IMR-90 (cell line): ENCODE data around the gene RAG1. TPM values are rescaled to one million over a fixed set of nuclear protein-coding genes. Genes with fewer than 3 reads are reported as not detected.

Source experiments
- ATAC-seq: fragments of 200-7000 bp; cut with Tn5 transposase; 2 replicates; pipeline ENCODE4 v1.9.1; 2020; ENCODE audit warnings: low read depth, mild to moderate bottlenecking, moderate library complexity
- BruUV-seq: library from RNA; stranded (reverse); fragments of 400-500 nt; replicated peaks from 2 replicates; lab custom pipeline; 2021; lab: Mats Ljungman, UMichigan
- CTCF ChIA-PET: fragments of 300-600 bp; formaldehyde crosslinking; extraction: SDS; loops from one replicate; lab custom pipeline; 2021; ENCODE audit warnings: antibody characterized with exemption; lab: Yijun Ruan, JAX
- POLR2A ChIA-PET: fragments of 300-600 bp; sonication (Branson Sonifier 250); formaldehyde crosslinking; loops from one replicate; lab custom pipeline; 2022; ENCODE audit warnings: antibody characterized with exemption; ENCODE audit not compliant: unreplicated experiment; lab: Charles Lee
- DNase-seq: peaks from one replicate; pipeline ENCODE4 v3.0.0; 2013
- H2AFZ ChIP-seq: replicated peaks from 2 replicates; pipeline ENCODE3; 2013; ENCODE audit warnings: low read length, mild to moderate bottlenecking; ENCODE audit not compliant: poor library complexity
- H2AK5ac ChIP-seq: 2 replicates; pipeline ENCODE4 v1.6.1; 2013; ENCODE audit warnings: low read depth, low read length, inconsistent platforms
- H2AK9ac ChIP-seq: replicated peaks from 2 replicates; pipeline ENCODE3; 2013; ENCODE audit warnings: mild to moderate bottlenecking, low read depth, low read length, moderate library complexity; ENCODE audit not compliant: poor library complexity
- H2BK120ac ChIP-seq: 2 replicates; pipeline ENCODE4 v1.6.1; 2013; ENCODE audit warnings: low read depth, low read length, inconsistent platforms
- H2BK15ac ChIP-seq: 3 replicates; pipeline ENCODE4 v1.6.1; 2013; ENCODE audit warnings: low read depth, low read length, inconsistent platforms
- H2BK20ac ChIP-seq: 2 replicates; pipeline ENCODE4 v1.6.1; 2013; ENCODE audit warnings: low read depth, mild to moderate bottlenecking, inconsistent platforms, low read length, moderate library complexity
- H2BK5ac ChIP-seq: 2 replicates; pipeline ENCODE4 v1.6.1; 2013; ENCODE audit warnings: mild to moderate bottlenecking, low read depth, low read length, inconsistent platforms; ENCODE audit not compliant: poor library complexity, severe bottlenecking
- H3K14ac ChIP-seq: replicated peaks from 2 replicates; pipeline ENCODE4 v1.6.1; 2013; ENCODE audit warnings: low read depth, low read length, inconsistent platforms
- H3K18ac ChIP-seq: 2 replicates; pipeline ENCODE4 v1.6.1; 2013; ENCODE audit warnings: low read depth, low read length, control low read depth
- H3K23ac ChIP-seq: 2 replicates; pipeline ENCODE4 v1.6.1; 2013; ENCODE audit warnings: low read depth, low read length, inconsistent platforms
- H3K27ac ChIP-seq: 2 replicates; pipeline ENCODE4 v1.5.1; 2013; ENCODE audit warnings: mild to moderate bottlenecking, control low read depth, low read length; ENCODE audit not compliant: insufficient read depth
- H3K27me3 ChIP-seq: 2 replicates; pipeline ENCODE4 v1.6.1; 2013; ENCODE audit warnings: low read length; ENCODE audit not compliant: control insufficient read depth, insufficient read depth
- H3K36me3 ChIP-seq: 2 replicates; pipeline ENCODE4 v1.6.1; 2013; ENCODE audit warnings: low read length, mixed read lengths; ENCODE audit not compliant: control insufficient read depth, insufficient read depth
- H3K4ac ChIP-seq: 2 replicates; pipeline ENCODE4 v1.6.1; 2013; ENCODE audit warnings: low read depth, low read length, inconsistent platforms
- H3K4me1 ChIP-seq: 2 replicates; pipeline ENCODE4 v1.6.1; 2013; ENCODE audit warnings: low read length, mixed read lengths; ENCODE audit not compliant: control insufficient read depth, insufficient read depth
- H3K4me2 ChIP-seq: 2 replicates; pipeline ENCODE4 v1.6.1; 2013; ENCODE audit warnings: low read depth, mild to moderate bottlenecking, control low read depth, low read length, moderate library complexity
- H3K4me3 ChIP-seq: 2 replicates; pipeline ENCODE4 v1.5.1; 2013; ENCODE audit warnings: low read depth, mild to moderate bottlenecking, control low read depth, low read length, moderate library complexity; ENCODE audit not compliant: insufficient read depth
- H3K56ac ChIP-seq: 2 replicates; pipeline ENCODE4 v1.6.1; 2013; ENCODE audit warnings: low read length, inconsistent platforms; ENCODE audit not compliant: insufficient read depth; ENCODE audit errors: extremely low read depth
- H3K79me1 ChIP-seq, 2 experiments: 2 replicates each; pipeline ENCODE4 v1.6.1; 2013; ENCODE audit warnings: low read length in 2 of 2, inconsistent platforms in 1 of 2, low read depth in 1 of 2
- H3K9ac ChIP-seq: 2 replicates; pipeline ENCODE4 v1.6.1; 2013; ENCODE audit warnings: low read depth, low read length, control low read depth
- H3K9me1 ChIP-seq: 2 replicates; pipeline ENCODE4 v1.6.1; 2013; ENCODE audit warnings: low read length, inconsistent platforms; ENCODE audit not compliant: insufficient read depth
- H3K9me3 ChIP-seq: 2 replicates; pipeline ENCODE4 v1.6.1; 2013; ENCODE audit warnings: low read length; ENCODE audit not compliant: control insufficient read depth, insufficient read depth
- H4K20me1 ChIP-seq: 2 replicates; pipeline ENCODE4 v1.6.1; 2013; ENCODE audit warnings: low read length, inconsistent platforms; ENCODE audit not compliant: insufficient read depth
- H4K5ac ChIP-seq: 2 replicates; pipeline ENCODE4 v1.6.1; 2013; ENCODE audit warnings: mild to moderate bottlenecking, low read depth, low read length, control low read depth
- H4K8ac ChIP-seq, 2 experiments: 2 replicates each; pipeline ENCODE4 v1.6.1; 2013; ENCODE audit warnings: low read depth in 2 of 2, low read length in 2 of 2, control low read depth in 1 of 2, inconsistent platforms in 1 of 2
- H4K91ac ChIP-seq: 2 replicates; pipeline ENCODE4 v1.6.1; 2013; ENCODE audit warnings: low read depth, low read length, inconsistent platforms; ENCODE audit not compliant: insufficient read depth
- BHLHE40 ChIP-seq: fragments of 150-350 bp; IDR thresholded peaks from 2 replicates; pipeline ENCODE4 v1.6.1; 2016; ENCODE audit warnings: mild to moderate bottlenecking, low read depth, low read length
- CEBPB ChIP-seq: IDR thresholded peaks from 2 replicates; pipeline ENCODE4 v1.6.1; 2012; ENCODE audit warnings: low read depth, low read length, improper control_type of control experiment
- ELK1 ChIP-seq: fragments of 150-350 bp; IDR thresholded peaks from 2 replicates; pipeline ENCODE4 v1.6.1; 2016; ENCODE audit warnings: low read depth, mild to moderate bottlenecking, low read length, moderate library complexity, borderline replicate concordance
- FOS ChIP-seq: fragments of 150-350 bp; IDR thresholded peaks from 2 replicates; pipeline ENCODE4 v1.6.1; 2016; ENCODE audit warnings: low read depth, low read length
- MAFK ChIP-seq: IDR thresholded peaks from 2 replicates; pipeline ENCODE4 v1.6.1; 2012; ENCODE audit warnings: low read depth, low read length, improper control_type of control experiment
- MAZ ChIP-seq: IDR thresholded peaks from 2 replicates; pipeline ENCODE4 v1.6.1; 2012; ENCODE audit warnings: low read depth, mild to moderate bottlenecking, low read length, improper control_type of control experiment, moderate library complexity, borderline replicate concordance
- NFE2L2 ChIP-seq: fragments of 150-350 bp; IDR thresholded peaks from 2 replicates; pipeline ENCODE4 v1.6.1; 2016; ENCODE audit warnings: low read depth, mild to moderate bottlenecking, low read length
- POLR2A ChIP-seq: IDR thresholded peaks from 2 replicates; pipeline ENCODE4 v1.6.1; 2012; ENCODE audit warnings: mild to moderate bottlenecking, low read depth, low read length
- RAD21 ChIP-seq: IDR thresholded peaks from 2 replicates; pipeline ENCODE4 v1.6.1; 2012; ENCODE audit warnings: low read length, improper control_type of control experiment
- RFX5 ChIP-seq: IDR thresholded peaks from 2 replicates; pipeline ENCODE4 v1.8.0; 2012; ENCODE audit warnings: low read depth, mild to moderate bottlenecking, low read length, moderate library complexity
- USF2 ChIP-seq: fragments of 150-350 bp; IDR thresholded peaks from 2 replicates; pipeline ENCODE4 v1.6.1; 2017; ENCODE audit warnings: mild to moderate bottlenecking, antibody characterized with exemption, low read length, low read depth
- WGBS, 2 experiments: methylation state at CpG; one replicate each; pipeline versions ENCODE4 v1.1.5 to v1.1.7; 2013; ENCODE audit warnings: missing lambda C conversion rate in 2 of 2; ENCODE audit not compliant: insufficient read length in 1 of 2; ENCODE audit errors: extremely low coverage in 2 of 2; 5-methylcytosine and 5-hydroxymethylcytosine counted together
- dilution Hi-C: fragments of 300-500 bp; cut with HindIII; formaldehyde crosslinking; loops from one replicate; pipeline ENCODE4 v1.14.3; 2018; ENCODE audit warnings: low sequenced_read_pairs; ENCODE audit not compliant: unreplicated experiment
- in situ Hi-C: fragments of 300-500 bp; cut with MboI; formaldehyde crosslinking; loops from 3 replicates; pipeline ENCODE4 v1.14.3; 2019; ENCODE audit warnings: low sequenced_read_pairs, inconsistent platforms, mixed read lengths
- intact Hi-C: fragments of 100-400 bp; cut with micrococcal nuclease; formaldehyde crosslinking; loops from 2 replicates; pipeline ENCODE4 v1.10.0; 2022
- polyA plus RNA-seq, 3 experiments: library from polyadenylated mRNA; depleted of rRNA; stranded (reverse); fragments of >200 nt; gene quantifications; 2 replicates each; pipeline ENCODE4 v1.2.3, GENCODE V29; 2012; ENCODE audit warnings: low replicate concordance in 1 of 3
- total RNA-seq: library from RNA; depleted of rRNA; stranded (reverse); fragments of >200 nt; gene quantifications from 2 replicates; pipeline ENCODE4 v1.2.3, GENCODE V29; 2012
- TF ChIP-seq, protein P1 (sequence below): conservative IDR thresholded peaks from 2 replicates; pipeline ENCODE4 v1.5.1; 2012; ENCODE audit warnings: mild to moderate bottlenecking, low read depth, low read length, improper control_type of control experiment

Gene RAG1
- total and polyA plus RNA-seq, 2 of the 4 experiments (the other 2 are of a cell fraction): 0.14 to 0.72 TPM

DNA sequence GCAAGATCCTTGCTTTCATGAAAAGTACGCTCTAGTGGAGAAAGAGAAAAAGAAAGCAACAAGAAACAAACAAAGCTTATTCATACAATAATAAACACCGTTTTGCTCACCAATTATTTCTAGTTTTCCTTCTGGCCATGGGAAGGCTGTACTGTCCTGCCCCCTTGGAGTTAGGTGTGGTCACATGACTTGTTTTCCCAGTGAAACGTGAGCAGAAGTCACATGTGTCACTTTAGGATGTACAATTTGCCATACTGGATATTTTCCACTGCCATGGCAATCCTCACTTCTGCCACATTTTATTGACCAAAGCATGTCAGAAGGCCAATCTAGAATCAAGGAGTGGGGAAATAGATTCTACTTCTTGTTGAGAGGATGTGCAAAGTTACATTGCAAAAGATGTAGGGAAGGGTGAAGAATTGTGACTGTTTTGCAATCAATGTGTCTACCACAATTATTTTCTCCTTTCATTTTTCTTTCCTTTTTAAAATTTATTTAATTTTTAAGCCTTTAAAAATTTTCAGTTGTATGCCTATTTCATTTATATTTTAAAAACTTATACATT is 33.4 kb upstream of the RAG1 start:
- Histone ChIP-seq H3K9me3 (no peaks in the 10 kb centered on the region), H2AFZ (no peak overlapping the region), H3K27me3 (peaks cover 5% of the 10 kb centered on the region), H4K5ac (no peak overlapping the region), H3K56ac (no peak overlapping the region), H3K4me1 (no peaks in the 10 kb centered on the region), H3K9me1 (no peaks in the 10 kb centered on the region), H3K4ac (no peak overlapping the region), H4K91ac (no peak overlapping the region), H3K79me1 (no peaks in the 10 kb centered on the region), H3K27ac (no peak overlapping the region), H4K20me1 (no peaks in the 10 kb centered on the region), H2AK9ac (no peak overlapping the region), H3K14ac (peak overlapping the region; percentile 51; the same call in 1 of the 2 replicates), H3K23ac (no peak overlapping the region), H4K8ac (no peak overlapping the region), H3K36me3 (no peaks in the 10 kb centered on the region), H3K18ac (no peak overlapping the region), H3K9ac (no peak overlapping the region), H2BK5ac (no peak overlapping the region), H3K4me3 (no peak overlapping the region), H2BK20ac (no peak overlapping the region), H2BK120ac (no peak overlapping the region), H2BK15ac (no peak overlapping the region), H3K4me2 (no peak overlapping the region), H2AK5ac (no peak overlapping the region)
- no peak for DNase-seq
- no peak for ATAC-seq
- POLR2A ChIA-PET: interaction anchor here (0.5 kb wide), 1 partner anchor 11 kb away, joined by 3 read pairs; no protein-coding TSS in a partner anchor
- CTCF ChIA-PET: no interaction called here
- BruUV-seq: no TSS peak
- TF ChIP-seq FOS (no peak), NFE2L2 (no peak), CEBPB (no peak), USF2 (no peak), POLR2A (no peak), RFX5 (no peak), MAZ (no peak), MAFK (no peak), RAD21 (no peak), BHLHE40 (no peak), ELK1 (no peak)
- TF ChIP-seq, protein P1, sequence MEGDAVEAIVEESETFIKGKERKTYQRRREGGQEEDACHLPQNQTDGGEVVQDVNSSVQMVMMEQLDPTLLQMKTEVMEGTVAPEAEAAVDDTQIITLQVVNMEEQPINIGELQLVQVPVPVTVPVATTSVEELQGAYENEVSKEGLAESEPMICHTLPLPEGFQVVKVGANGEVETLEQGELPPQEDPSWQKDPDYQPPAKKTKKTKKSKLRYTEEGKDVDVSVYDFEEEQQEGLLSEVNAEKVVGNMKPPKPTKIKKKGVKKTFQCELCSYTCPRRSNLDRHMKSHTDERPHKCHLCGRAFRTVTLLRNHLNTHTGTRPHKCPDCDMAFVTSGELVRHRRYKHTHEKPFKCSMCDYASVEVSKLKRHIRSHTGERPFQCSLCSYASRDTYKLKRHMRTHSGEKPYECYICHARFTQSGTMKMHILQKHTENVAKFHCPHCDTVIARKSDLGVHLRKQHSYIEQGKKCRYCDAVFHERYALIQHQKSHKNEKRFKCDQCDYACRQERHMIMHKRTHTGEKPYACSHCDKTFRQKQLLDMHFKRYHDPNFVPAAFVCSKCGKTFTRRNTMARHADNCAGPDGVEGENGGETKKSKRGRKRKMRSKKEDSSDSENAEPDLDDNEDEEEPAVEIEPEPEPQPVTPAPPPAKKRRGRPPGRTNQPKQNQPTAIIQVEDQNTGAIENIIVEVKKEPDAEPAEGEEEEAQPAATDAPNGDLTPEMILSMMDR: no peak
- intact Hi-C loops: no loop called here
- in situ Hi-C loops: no loop called here
- dilution Hi-C loops: no loop called here
- WGBS, 2 experiments: no CpG with 5 or more reads among the region's 3 CpGs
